DMS53 treated with DMSO at 0.1 percent for 48 hours (cell line): ENCODE data around the gene MAD1L1.
"Not testable (repeated sequence)": the region's sequence is repeated elsewhere in the genome, so short reads cannot be mapped to it uniquely, and the experiment has no call there.

ENCODE experiments used
- DNase-seq: peaks from one replicate; lab custom pipeline; 2025; ENCODE audit not compliant: unreplicated experiment; lab: John Stamatoyannopoulos, UW

MAD1L1 gene

DNA sequence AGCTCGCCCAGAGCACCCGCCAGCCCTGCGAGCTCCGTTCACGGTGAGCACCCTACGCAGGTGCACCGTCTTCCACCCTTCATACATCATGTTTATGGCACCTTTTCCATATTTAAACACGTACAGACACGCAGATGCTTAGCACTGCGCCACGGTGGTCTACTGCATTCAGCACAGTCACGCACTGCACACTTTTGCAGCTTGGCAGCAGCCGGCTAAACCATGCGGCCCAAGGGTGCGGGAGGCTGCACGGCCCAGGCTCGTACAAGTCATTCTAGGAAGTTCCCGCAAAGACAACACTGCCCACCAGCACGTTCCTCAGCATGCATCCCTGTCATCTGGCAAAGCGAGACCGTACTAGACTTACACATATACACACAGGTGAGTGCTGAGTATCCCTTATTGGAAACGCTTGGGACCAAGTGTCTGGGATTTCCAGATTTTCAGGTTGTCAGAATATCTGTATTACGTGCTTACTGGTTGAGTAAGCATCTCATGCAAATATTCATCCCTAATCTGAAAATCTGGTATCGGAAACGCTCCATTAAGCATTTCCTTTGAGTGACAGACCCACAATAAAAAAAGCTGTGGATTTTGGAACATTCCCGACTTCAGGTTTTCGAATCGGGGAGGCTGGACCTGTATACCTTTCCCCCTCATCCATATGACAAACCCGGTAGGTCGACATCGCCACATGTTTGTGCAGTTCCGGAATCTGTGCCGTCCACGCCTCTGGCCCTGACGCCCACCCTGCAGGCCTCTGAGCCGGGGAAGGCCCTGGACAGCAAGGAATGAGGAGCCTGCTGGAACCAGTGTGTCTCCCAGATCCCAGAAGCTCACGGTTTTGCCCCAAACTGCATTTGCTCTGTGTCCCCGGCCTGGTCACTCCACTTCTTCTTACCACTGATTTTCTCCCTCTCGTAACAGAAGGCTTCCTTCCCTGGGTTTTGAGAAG is 340.5 kb downstream of the MAD1L1 start:
- DNase-seq: no peak

DNA sequence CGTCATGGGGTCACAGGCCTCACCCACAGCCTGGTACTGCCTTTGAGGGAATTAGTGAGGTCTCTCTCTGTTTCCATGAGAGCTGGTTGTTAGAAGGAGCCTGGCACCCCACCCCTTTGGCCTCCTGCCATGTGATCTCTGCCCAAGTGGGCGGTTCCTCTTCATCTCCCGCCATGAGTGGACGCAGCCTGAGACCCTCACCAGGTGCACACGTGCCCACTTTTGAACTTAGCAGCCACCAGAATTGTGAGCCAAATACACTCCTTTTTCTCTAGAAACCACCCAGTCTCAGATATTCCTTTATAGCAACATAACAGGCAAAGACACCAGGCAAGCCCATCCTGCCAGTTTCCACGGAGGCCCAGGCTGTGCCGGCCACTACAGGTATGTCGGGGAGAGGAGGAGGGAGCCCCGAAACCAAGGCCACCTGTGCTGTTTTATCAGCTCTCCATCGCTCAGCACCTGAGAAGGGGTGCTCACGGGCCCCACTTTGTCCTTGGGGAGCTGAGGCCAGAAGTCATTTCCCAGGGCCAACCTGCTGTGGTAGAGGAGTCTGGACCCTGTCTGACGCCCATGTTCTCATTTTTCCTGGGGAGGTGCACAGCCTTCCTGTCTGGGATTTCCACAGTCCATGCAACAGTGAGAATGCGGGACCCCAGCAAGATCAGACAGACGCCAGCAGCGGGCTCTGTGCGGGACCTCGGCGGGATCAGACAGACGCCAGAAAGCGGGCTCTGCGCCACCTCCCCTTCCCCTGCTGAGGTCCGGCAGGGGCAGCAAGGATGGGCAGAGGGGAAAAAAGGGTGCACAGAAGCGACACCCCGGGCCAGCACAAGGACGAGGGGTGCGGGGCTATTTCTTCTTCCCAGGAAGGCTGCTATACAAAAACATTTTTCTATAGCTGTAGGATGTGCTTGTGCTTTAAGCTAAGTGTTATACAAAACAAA is 342.2 kb downstream of the MAD1L1 start:
- no peak for DNase-seq

DNA sequence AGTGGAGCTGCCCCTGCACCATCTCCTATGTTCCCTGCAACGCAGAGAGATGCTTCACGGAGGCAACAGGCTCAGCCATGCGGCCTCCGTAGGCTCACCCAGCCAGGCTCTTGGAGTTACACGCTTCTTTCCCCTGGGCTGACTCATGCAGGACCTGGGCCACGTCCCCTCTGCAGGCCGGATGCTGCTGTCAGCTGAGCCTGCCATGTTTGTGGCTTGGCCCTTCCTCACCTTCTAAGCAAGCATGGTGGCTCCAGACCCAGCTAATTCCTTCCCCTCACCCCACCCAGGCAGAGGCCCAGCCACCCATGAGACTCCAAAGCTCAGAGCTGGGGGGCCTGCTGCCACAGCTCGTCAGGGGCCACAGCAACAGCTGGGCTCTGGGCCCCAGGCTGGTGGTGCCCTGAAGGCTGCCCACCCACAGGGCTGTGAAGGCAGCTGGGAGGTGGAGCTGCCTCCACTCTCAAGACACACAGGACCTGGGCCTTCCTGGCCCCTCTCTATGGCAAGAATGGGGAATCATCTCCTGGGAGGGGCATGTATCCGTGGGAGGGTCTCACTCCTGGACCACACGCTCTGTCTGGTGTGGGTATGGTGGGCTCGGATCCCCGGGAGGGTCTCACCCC is 343.1 kb downstream of the MAD1L1 start:
- no peak for DNase-seq

DNA sequence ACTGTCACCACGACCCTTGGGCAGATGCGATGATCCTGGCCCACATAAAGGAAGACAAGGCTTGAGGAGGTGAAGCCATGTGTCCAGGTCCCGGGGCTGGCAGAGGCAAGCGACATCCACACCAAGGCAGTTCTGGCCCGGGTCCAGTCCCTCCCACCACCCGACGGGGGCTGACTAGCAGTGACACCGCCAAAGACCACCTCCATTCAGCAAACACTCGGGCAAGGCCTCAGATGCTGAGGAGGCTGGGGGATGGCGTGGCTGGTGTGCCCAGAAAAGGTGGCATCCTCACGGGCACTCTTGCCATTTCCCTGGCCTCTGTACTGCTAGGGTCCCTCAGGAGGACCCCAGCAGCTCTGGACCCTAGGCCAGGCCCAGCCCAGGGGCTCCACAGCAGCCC is 343.7 kb downstream of the MAD1L1 start:
- DNase-seq: no peak

DNA sequence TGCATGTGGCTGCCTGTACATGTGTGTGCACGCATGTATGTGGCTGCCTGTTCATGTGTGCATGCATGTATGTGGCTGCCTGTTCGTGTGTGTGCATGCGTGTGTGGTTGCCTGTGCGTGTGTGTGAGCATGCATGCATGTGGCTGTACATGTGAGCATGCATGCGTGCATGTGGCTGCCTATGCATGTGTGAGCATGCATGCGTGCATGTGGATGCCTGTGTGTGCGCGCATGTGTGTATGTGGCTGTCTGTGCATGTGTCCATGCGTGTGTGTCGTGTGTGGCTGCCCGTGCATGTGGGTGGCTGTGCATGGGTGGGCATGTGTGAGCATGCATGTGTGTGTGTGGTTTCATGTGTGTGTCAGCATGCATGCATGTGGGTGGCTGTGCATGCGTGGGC is 344.3 kb downstream of the MAD1L1 start:
- DNase-seq: no peak

DNA sequence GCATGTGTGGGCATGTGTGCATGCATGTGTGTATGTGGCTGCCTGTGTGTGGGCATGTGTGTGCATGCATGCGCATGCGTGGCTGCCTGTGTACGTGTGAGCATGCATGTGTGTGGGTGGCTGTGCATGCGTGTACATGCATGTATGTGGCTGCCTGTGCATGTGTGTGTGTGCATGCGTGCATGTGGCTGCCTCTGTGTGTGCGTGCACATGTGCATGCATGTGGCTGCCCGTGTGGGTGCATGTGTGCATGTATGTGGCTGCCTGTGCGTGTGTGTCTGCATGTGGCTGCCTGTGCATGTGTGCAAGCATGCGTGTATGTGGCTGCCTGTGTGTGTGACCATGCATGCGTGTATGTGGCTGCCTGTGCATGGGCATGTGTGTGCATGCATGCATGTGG is 345.5 kb downstream of the MAD1L1 start:
- no peak for DNase-seq

DNA sequence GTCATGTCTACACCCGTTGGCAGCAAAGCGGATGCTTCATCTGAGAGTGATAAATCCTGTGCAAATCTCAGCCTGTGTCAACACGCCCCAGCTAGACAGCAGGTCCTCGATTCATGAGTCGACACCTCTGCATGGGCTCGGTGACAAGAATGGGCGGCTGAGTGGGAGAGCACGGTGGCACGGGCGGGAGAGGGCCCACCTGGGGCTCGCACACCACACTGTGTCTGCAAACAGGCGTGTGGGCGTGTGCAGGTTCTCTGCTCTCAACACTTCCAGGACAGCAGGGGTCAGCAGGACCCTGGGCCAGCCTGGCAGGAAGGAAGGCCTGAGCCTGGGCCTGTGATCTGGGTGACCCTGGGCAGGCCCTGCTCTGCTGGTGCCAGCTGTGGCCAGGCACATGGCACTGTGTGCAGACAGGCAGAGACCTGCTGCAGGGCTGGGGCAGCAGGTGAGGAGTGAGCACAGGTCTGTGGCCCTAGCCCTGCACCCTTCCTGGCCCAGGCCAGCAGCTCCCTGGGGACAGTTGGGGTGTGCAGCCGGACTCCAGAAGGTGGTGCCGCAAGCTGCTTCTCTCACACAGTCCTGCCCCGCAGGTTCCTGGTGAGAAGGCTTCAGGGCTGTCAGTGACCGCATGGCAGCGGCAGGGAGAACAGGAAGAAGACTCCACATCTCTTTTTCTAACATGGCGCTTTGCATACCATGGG is 346.2 kb downstream of the MAD1L1 start:
- no peak for DNase-seq

DNA sequence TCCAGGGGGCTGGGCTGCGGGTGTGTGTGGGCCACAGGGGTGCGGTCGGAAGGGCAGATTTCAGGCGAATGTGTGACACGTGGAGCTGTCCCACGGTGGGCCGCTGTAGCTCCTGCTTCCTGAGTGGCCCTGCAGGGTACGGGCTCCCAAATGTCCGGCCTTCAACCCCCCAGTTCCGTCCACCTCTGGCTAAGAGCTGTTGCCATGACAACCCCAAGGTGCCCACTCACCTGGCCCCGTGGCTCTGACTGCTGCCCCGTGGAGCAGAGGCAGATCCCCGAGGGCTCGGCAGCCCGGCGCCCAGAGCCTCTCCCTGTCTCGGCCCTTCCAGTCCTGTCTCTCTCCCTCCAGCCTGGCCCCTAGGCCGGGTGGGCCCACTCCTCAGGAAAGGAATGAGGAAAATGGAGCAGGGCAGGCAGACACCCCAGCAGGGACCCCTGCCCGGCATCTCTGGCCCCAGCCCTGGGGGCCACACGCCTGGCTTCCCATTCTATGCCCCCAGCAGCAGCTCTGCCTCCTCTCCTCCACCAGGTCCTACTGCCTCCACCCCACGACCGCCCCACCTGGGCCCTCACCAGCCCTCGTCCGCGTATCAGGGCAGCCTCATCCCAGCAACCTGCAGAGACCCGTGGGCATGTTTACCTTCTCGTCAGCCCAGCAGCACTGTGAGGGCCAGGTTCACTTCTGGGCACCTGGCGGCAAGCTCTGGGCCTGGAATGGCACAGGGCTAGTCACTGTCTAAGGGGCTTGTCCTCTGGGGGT is 347.1 kb downstream of the MAD1L1 start:
- no peak for DNase-seq

DNA sequence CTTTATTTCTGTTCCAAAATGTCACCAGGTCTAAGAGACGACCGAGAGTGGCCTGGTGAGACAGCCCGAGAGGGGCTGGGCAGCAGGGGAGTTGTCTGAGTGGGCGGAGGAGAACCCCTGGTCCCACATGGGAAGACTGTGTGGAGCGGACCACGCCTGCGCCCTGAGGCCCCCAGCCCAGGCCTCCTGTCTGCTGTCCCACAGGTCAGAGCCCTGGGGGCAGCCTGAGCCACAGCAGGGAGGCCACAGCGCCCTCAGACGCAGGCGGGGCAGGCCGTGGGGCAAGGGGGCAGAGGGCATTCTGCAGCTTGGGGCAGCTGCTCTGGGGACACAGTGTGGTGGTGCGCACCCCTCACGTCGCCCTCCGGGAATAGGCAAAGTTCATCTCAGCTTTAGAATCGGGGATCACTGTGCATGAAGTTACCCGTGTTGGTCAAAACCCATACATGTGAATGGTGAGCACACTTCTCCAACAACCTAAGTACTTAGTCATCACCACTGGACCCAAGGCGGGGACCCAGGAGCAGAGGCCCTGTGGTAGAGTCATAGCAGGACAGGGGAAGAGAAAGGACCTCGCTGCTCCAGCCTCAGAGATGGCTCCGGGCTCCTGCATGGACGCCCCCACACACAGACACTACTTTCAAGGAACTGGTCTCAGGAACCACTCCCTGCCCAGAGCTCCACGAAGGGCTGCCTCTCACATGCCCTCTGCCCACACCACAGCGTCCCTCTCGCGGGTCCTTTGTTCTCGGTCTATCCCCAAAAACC is 348.0 kb downstream of the MAD1L1 start:
- no peak for DNase-seq

DNA sequence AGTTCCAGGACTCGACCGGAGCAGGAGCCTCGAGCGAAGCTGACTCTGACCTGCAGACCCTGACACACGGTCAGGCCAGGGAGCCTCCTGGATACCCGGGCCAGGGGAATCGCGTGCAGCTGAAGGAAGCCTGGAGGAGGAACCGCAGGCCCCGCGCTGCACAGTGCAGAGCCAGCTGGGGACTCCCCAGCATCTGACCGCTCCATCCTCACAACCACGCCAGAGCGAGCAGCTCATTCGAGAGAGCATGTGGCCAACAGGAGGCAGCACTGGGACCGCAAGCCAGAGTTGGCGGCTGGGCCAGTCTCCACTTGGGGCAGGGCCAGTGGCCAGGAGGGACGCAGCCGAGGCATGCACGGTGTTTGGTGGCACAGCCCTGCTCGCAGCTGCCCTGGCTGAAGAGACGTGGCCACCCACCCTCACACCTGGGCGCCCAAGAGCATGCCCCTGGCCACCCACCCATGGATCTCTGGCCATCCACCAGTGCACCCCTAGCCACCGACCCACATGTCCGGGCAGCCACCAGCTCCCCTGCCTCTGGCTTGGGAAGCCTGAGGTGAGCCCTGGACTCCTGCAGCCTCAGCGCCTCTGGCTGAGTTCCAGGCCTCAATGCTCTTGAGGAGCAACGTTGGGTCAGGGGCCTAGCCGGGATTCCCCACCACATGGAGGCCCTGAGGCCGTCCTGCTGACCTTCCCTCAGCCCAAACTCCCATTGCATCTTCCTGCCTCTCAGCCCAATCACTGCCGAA is 348.7 kb downstream of the MAD1L1 start:
- no peak for DNase-seq

DNA sequence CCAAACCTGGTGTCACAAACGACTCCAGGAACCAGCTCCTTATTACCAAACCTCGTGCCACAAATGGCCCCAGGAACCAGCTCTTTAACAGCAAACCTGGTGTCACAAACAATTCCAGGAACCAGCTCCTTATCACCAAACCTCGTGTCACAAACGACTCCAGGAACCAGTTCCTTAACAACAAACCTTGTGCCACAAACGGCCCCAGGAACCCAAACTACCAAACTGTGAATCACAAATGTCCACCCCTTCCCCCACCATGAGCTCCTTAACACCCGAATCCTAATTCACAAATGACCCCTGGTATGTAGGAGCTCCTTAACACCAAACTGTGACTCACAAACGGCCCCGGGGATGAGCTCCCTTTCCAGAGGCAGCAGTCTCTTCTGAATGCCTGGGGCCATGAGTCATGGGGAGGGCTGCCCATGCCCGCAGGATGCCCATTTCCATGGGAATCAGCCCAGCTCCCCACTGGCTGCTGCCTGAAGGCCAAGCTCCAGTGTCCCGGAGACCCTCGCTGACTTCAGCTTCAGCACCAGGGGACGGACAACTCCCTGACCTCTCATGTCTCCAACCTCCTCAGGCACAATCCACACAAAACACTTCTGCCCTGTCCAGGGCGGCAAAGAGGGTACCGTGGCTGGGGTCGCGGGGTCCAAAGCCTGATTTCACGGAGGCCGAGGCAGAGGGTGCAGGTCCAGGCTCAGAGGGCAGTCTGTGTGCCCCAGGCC is 349.5 kb downstream of the MAD1L1 start:
- no peak for DNase-seq

DNA sequence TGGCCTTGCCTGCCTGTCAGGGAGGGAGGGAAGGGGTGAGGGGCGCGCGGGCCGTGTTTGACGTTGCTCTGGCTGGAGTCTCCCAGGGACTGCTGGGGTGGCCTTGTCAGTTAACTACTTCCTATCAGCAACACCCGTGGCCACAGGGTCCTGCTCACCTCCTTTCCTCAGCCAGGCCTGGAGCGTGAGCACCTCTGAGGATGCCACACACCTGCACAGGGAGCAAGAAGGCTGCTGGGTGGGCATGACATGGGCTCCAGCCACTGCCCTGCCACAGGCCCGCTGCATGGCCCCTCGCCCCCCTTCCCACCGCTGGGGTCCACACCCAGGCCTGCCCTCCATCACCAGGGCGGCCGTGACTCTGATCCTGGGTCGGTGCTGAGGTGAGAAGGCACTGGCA is 350.3 kb downstream of the MAD1L1 start:
- no peak for DNase-seq

DNA sequence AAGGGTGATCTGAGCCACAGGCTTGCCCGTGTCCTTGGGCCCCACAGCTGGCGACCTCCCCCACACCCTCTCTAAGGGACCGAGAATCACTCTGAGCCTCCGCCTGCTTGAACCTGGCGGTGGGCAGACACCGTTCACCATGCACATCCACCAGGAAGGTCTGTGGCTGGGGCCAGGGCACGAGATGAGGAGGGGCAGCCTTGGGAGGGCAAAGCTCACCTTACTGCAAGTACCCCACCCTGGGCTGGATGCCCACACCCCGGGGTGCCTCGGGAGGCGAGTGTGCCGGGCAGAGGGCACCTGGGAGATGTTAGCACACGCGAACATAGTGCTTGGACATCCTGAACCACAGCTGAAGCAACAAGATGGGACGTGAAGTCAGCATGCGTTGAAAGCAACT is 350.8 kb downstream of the MAD1L1 start:
- no peak for DNase-seq

DNA sequence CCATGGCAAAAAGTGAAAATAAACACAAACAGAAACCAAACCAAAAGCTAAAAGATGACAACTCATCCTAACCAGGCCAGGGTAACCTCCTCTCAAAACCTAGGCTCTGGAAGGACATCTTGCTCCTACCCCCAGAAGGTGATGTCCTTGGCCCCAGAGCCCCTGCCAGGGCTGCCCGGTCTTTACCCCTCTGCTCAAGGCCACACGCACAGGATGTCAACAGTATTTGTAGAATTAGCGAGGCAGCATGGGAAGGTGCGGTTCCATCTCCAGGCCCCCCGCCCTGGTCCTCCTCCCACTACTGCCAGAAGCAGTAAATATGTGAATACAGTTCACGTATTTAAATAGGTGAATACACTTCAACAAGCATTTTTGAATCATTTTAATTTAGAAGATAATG is 356.1 kb downstream of the MAD1L1 start:
- not testable (repeated sequence) for DNase-seq

DNA sequence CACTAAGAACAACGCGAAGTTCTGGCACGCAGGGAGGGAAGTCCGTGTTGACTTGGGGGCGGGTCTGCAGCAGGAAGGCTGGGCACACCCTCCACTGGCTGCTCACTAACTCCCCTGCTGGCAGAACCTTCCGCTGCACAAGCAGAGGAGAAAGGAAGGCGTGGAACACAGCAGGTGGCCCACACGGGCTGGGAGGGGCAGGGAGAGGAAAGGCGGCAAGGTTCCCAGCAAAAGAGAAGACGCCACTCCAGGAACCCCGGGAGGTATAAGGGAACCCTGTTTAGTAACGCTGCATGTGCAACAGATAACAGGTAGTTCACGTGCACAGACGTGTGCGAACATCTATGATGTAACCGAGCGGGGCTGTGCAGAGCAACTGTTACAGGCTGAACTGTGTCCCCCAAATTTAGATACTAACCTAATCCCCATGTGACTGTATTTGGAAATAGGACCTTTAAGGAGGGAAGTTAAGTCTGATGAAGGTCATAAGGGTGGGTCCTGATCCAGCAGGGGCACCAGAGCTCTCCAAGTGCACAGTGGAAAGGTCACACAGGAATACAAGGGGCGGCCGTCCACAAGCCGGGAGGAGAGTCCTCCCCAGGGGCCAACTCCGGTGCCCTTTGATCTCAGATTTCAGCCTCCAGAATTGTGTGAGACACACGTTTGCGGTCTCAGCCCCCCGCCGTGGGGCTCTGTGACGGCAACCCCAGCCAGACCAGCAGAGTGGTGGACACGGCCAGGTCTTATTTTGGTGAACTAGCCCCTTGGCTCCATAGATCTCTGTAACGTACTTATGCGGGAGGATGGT is 357.1 kb downstream of the MAD1L1 start:
- DNase-seq: not testable (repeated sequence)

DNA sequence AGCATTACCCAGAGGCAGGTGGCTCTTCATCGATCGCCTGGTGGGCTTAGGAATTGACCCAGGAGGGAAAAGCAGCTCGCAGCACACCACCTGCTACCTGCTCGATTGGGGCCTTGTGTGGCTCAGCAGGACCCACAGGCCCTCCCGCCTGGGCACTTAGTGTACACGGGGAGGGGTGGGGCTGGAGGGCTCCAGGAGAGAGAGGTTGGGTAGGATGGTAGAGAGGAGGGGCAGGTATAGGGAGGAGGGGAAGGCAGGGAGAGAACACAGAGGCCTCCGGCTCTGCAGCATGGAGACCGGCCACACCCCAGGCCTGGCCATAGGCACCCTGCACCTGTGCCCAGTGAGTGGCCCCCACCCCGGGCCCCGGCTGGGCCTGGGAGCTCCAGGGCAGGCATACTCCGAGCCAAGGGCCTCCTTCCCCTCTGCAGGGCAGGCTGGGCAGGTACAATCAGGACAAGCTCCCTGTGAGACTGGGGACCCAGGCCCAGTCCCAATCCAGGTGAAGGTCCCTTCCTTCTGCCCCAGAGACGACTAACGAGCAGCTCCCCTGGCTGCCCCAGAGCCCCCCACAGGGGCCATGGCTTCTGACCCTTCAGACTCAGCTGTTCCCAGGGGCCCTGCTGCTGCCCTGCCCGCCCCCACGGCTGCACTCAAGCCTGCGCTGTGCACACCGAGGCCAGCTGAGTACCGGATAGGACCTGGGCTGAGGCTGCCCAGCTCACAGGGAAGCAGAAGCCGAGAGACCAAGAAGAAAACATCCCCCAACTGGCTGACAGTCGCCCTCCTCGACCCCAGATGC is 358.0 kb downstream of the MAD1L1 start:
- DNase-seq: not testable (repeated sequence)
